Measurements from ENCODE around the gene PLAAT2. TPM values are rescaled to one million over a fixed set of nuclear protein-coding genes. Genes with fewer than 3 reads are reported as not detected.
A peak's percentile ranks its signal among the peaks of the same experiment; 100 is the strongest.
"Not testable (repeated sequence)": the region's sequence is repeated elsewhere in the genome, so short reads cannot be mapped to it uniquely, and the experiment has no call there.

PLAAT2 gene
- total RNA-seq, 6 donors from 2014 or later: 1.9 to 10.5 (median 5.5) TPM

GRCh38 chr11:63590024-63590788 is 27.0 kb upstream of the PLAAT2 start:
- Histone ChIP-seq H3K27ac (no peak overlapping the region), H3K27me3 (no peaks in the 10 kb centered on the region), H3K4me1 (no peaks in the 10 kb centered on the region), H3K36me3 (peaks cover 0 to 78% (median 51%) of the 10 kb centered on the region in 4 donors), H3K9me3 (no peaks in the 10 kb centered on the region), H3K4me3 (no peak overlapping the region)
- 89 to 93% methylated on average over 17 to 18 of the region's 18 CpGs for WGBS, 2 donors
- ATAC-seq (ENCODE audit: low FRiP score in 2 of 2): no peak
- DNase-seq: peak in 1 of 2 donors; percentile 55
- TF ChIP-seq POLR2A (IDR thresholded peaks at IDR 0.05) (no peak), EP300 (IDR thresholded peaks at IDR 0.05) (no peak), CTCF (IDR thresholded peaks at IDR 0.05) (no peak), POLR2AphosphoS5 (IDR thresholded peaks at IDR 0.05) (no peak)

- peaks cover 0 to 77% (median 51%) of the 10 kb centered on the region in 4 donors for H3K36me3 ChIP-seq
- no peaks in the 10 kb centered on the region for H3K4me1 ChIP-seq
- WGBS, 2 donors: 56 to 74% methylated on average over 3 of the region's 3 CpGs
Measured at GRCh38 chr11:63589000-63589399, 25.8 kb upstream of the PLAAT2 start.

GRCh38 chr11:63586451-63587166 is 23.4 kb upstream of the PLAAT2 start:
- peaks cover 0 to 4% (median under 1%) of the 10 kb centered on the region in 4 donors for H3K9me3 ChIP-seq
- H3K36me3 ChIP-seq: peaks cover 0 to 72% (median 46%) of the 10 kb centered on the region in 4 donors
- TF ChIP-seq EP300 (IDR thresholded peaks at IDR 0.05) (no peak), CTCF (IDR thresholded peaks at IDR 0.05) (no peak), POLR2A (IDR thresholded peaks at IDR 0.05) (no peak), POLR2AphosphoS5 (IDR thresholded peaks at IDR 0.05) (no peak)
- no peaks in the 10 kb centered on the region for H3K27me3 ChIP-seq
- no peak overlapping the region for H3K27ac ChIP-seq
- ATAC-seq (ENCODE audit: low FRiP score in 2 of 2) (no peak), DNase-seq (no peak)
- H3K4me1 ChIP-seq: no peaks in the 10 kb centered on the region
- no peak overlapping the region for H3K4me3 ChIP-seq
- 96% methylated on average over 6 of the region's 6 CpGs for WGBS, 2 donors

More at GRCh38 chr11:63589000-63589399, 25.8 kb upstream of the PLAAT2 start:
- H3K4me3 ChIP-seq: no peak overlapping the region
- H3K27ac ChIP-seq: no peak overlapping the region
- TF ChIP-seq POLR2A (IDR thresholded peaks at IDR 0.05): no peak
- no peak for TF ChIP-seq POLR2AphosphoS5 (IDR thresholded peaks at IDR 0.05)
- no peak for TF ChIP-seq CTCF (IDR thresholded peaks at IDR 0.05)
- no peak for TF ChIP-seq EP300 (IDR thresholded peaks at IDR 0.05)
- no peak for DNase-seq
- H3K9me3 ChIP-seq: no peaks in the 10 kb centered on the region
- no peaks in the 10 kb centered on the region for H3K27me3 ChIP-seq
- ATAC-seq (ENCODE audit: low FRiP score in 2 of 2): no peak

GRCh38 chr11:63583357-63583677 is 20.1 kb upstream of the PLAAT2 start:
- H3K36me3 ChIP-seq: peaks cover 0 to 59% (median 39%) of the 10 kb centered on the region in 4 donors
- H3K4me3 ChIP-seq: no peak overlapping the region
- no peaks in the 10 kb centered on the region for H3K27me3 ChIP-seq
- no peak for ATAC-seq (ENCODE audit: low FRiP score in 2 of 2)
- H3K4me1 ChIP-seq: no peaks in the 10 kb centered on the region
- no peak for TF ChIP-seq EP300 (IDR thresholded peaks at IDR 0.05)
- no peak for TF ChIP-seq CTCF (IDR thresholded peaks at IDR 0.05)
- TF ChIP-seq POLR2AphosphoS5 (IDR thresholded peaks at IDR 0.05): no peak
- no peak for TF ChIP-seq POLR2A (IDR thresholded peaks at IDR 0.05)
- H3K9me3 ChIP-seq: peaks cover 4 to 22% (median 11%) of the 10 kb centered on the region in 4 donors
- DNase-seq: no peak
- no peak overlapping the region for H3K27ac ChIP-seq

- WGBS, 2 donors: 85 to 87% methylated on average over 7 of the region's 7 CpGs
- not testable (repeated sequence) for H3K27ac ChIP-seq; ATAC-seq (ENCODE audit: low FRiP score in 2 of 2); H3K27me3 ChIP-seq; H3K4me1 ChIP-seq; DNase-seq; H3K4me3 ChIP-seq
- Histone ChIP-seq H3K9me3 (peaks cover 4 to 22% (median 11%) of the 10 kb centered on the region in 4 donors), H3K36me3 (peaks cover 0 to 48% (median 25%) of the 10 kb centered on the region in 4 donors)
Measured at GRCh38 chr11:63581224-63581623, 18.0 kb upstream of the PLAAT2 start.

- WGBS, 2 donors: 94 to 96% methylated on average over 3 of the region's 3 CpGs
- not testable (repeated sequence) for DNase-seq; H3K4me3 ChIP-seq; H3K27me3 ChIP-seq; ATAC-seq (ENCODE audit: low FRiP score in 2 of 2); H3K27ac ChIP-seq
- H3K36me3 ChIP-seq: peaks cover 0 to 32% (median 20%) of the 10 kb centered on the region in 4 donors
- peaks cover 14 to 16% (median 15%) of the 10 kb centered on the region in 4 donors for H3K4me1 ChIP-seq
- H3K9me3 ChIP-seq: peaks cover 4 to 22% (median 11%) of the 10 kb centered on the region in 4 donors
Measured at GRCh38 chr11:63578882-63579281, 15.7 kb upstream of the PLAAT2 start.

Measured in upper lobe of left lung (tissue), 6 donors.